Smooth muscle cell (in vitro differentiated cells): Measurements from ENCODE around the gene CYBC1. TPM values are rescaled to one million over a fixed set of nuclear protein-coding genes. Genes with fewer than 3 reads are reported as not detected.

ENCODE experiments used
- DNase-seq: peaks from one replicate; lab custom pipeline; 2025; ENCODE audit not compliant: unreplicated experiment; lab: John Stamatoyannopoulos, UW
- H2AFZ ChIP-seq: fragments of 200-600 bp; sonication (generic); 2 replicates; pipeline ENCODE4 v1.6.0; 2016; ENCODE audit warnings: antibody characterized with exemption, low read depth, mild to moderate bottlenecking
- H3F3A ChIP-seq: fragments of 200-600 bp; sonication (generic); 2 replicates; pipeline ENCODE4 v1.6.0; 2017; ENCODE audit warnings: antibody characterized with exemption, low read depth
- H3K27ac ChIP-seq: fragments of 200-600 bp; sonication (generic); 2 replicates; pipeline ENCODE4 v1.5.1; 2016; ENCODE audit warnings: low read depth, mild to moderate bottlenecking
- H3K27me3 ChIP-seq: fragments of 200-600 bp; sonication (generic); 2 replicates; pipeline ENCODE4 v1.6.1; 2016; ENCODE audit warnings: low read depth, mild to moderate bottlenecking
- H3K36me3 ChIP-seq: fragments of 200-600 bp; sonication (generic); 2 replicates; pipeline ENCODE4 v1.5.1; 2016; ENCODE audit warnings: low read depth
- H3K4me1 ChIP-seq: fragments of 200-600 bp; sonication (generic); 2 replicates; pipeline ENCODE4 v1.5.1; 2016; ENCODE audit warnings: low read depth
- H3K4me2 ChIP-seq: fragments of 200-600 bp; sonication (generic); 2 replicates; pipeline ENCODE4 v1.6.0; 2016; ENCODE audit warnings: mild to moderate bottlenecking
- H3K4me3 ChIP-seq: fragments of 200-600 bp; sonication (generic); 2 replicates; pipeline ENCODE4 v1.5.1; 2016; ENCODE audit warnings: mild to moderate bottlenecking
- H3K79me2 ChIP-seq: fragments of 200-600 bp; sonication (generic); 2 replicates; pipeline ENCODE4 v1.6.0; 2016; ENCODE audit warnings: low read depth, mild to moderate bottlenecking
- H3K9ac ChIP-seq: fragments of 200-600 bp; sonication (generic); 2 replicates; pipeline ENCODE4 v1.6.0; 2016; ENCODE audit warnings: low read depth
- H3K9me3 ChIP-seq: fragments of 200-600 bp; sonication (generic); replicated peaks from 2 replicates; pipeline ENCODE4 v1.5.1; 2016; ENCODE audit warnings: low read depth
- H4K20me1 ChIP-seq: fragments of 200-600 bp; sonication (generic); 2 replicates; pipeline ENCODE4 v1.6.0; 2016; ENCODE audit warnings: low read depth
- WGBS: methylation state at CpG from one replicate; pipeline ENCODE4 v1.1.7; 2016; ENCODE audit warnings: low lambda C conversion rate; 5-methylcytosine and 5-hydroxymethylcytosine counted together
- polyA plus RNA-seq: library from polyadenylated mRNA; unstranded; fragments of >200 nt; fragmentation: Nextera tagmentation; extraction: Ambion mirVana; gene quantifications from 2 replicates; pipeline ENCODE4 v1.2.1, GENCODE V29; 2016
- total RNA-seq: library from RNA; depleted of rRNA; stranded (reverse); fragments of >200 nt; gene quantifications from 2 replicates; pipeline ENCODE4 v1.2.3, GENCODE V29; 2014
- TF ChIP-seq, protein P1 (sequence below): fragments of 200-600 bp; sonication (generic); IDR thresholded peaks from 2 replicates; pipeline ENCODE4 v1.5.1; 2017; ENCODE audit warnings: borderline replicate concordance, mild to moderate bottlenecking, antibody characterized with exemption; ENCODE audit not compliant: insufficient read depth, poor library complexity, severe bottlenecking

Gene CYBC1
- total and polyA plus RNA-seq, 2 experiments from 2014 or later = 23.3 to 65.8 TPM

DNA sequence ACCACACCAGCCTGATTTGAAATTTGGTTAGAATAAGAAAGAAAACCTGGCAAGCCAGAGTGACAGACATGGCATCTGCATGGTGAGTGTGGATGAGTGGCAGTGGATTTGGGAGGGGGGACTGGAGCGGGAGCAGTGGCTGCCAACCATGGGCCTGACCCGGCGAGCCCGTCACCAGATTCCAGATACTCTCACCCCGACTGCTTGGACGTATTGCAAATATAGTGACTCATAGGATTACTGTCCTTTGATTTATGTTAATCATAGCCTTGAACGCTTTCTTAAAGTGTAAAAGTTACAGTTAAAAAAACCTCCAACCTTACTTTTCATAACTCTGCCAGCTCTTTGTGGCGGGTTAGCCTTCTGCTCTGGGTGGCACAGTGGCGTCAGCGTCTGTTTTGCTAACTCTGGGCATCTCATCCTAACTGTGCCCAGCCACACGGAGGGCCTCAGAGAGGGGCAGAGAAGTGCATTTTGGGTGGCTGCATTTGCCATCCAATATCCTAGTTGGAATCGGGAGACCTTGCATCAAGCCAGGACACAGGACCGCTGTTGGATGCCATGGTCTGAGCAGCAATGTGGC is 42.2 kb upstream of the CYBC1 start:
- H2AFZ ChIP-seq = no peak overlapping the region

DNA sequence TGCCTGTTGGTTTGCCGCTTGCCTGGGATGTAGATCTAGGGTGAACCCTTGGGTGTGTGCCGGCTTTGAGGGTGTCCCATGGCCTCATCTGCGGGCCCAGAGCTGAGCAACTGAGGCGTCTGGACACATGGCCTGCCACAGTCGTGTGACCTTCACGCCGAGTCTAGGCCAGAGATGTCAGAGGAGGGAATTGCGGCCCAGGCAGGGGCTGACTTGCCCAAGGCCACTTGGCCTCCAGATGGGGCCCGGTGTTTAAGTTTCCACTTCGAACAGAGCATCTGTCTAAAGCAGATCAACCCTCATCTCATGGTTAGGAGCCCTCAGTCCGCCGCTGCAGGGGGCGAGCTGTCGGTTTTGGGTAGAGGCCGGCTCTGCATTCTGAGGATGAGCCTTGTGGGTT is 41.0 kb upstream of the CYBC1 start:
- H4K20me1 ChIP-seq = peaks cover 5% of the 10 kb centered on the region
- H3K4me2 ChIP-seq = no peak overlapping the region
- H3K9me3 ChIP-seq = no peaks in the 10 kb centered on the region
- H3K36me3 ChIP-seq = no peaks in the 10 kb centered on the region
- no peaks in the 10 kb centered on the region for H3K4me1 ChIP-seq
- H3K9ac ChIP-seq = no peak overlapping the region
- 96% methylated on average over 15 of the region's 15 CpGs for WGBS
- no peak overlapping the region for H3K4me3 ChIP-seq
- no peak overlapping the region for H3K27ac ChIP-seq
- no peaks in the 10 kb centered on the region for H3K27me3 ChIP-seq
- no peaks in the 10 kb centered on the region for H3K79me2 ChIP-seq
- no peak overlapping the region for H2AFZ ChIP-seq
- DNase-seq = no peak
- H3F3A ChIP-seq = peaks cover 4% of the 10 kb centered on the region
- TF ChIP-seq, protein P1, sequence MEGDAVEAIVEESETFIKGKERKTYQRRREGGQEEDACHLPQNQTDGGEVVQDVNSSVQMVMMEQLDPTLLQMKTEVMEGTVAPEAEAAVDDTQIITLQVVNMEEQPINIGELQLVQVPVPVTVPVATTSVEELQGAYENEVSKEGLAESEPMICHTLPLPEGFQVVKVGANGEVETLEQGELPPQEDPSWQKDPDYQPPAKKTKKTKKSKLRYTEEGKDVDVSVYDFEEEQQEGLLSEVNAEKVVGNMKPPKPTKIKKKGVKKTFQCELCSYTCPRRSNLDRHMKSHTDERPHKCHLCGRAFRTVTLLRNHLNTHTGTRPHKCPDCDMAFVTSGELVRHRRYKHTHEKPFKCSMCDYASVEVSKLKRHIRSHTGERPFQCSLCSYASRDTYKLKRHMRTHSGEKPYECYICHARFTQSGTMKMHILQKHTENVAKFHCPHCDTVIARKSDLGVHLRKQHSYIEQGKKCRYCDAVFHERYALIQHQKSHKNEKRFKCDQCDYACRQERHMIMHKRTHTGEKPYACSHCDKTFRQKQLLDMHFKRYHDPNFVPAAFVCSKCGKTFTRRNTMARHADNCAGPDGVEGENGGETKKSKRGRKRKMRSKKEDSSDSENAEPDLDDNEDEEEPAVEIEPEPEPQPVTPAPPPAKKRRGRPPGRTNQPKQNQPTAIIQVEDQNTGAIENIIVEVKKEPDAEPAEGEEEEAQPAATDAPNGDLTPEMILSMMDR = no peak

More for the DNA sequence above, 42.2 kb upstream of the CYBC1 start:
- WGBS = 72% methylated on average over 13 of the region's 13 CpGs
- no peaks in the 10 kb centered on the region for H3K79me2 ChIP-seq
- H3K4me1 ChIP-seq = peaks cover 3% of the 10 kb centered on the region
- no peaks in the 10 kb centered on the region for H3K9me3 ChIP-seq
- H4K20me1 ChIP-seq = peaks cover 5% of the 10 kb centered on the region
- H3K4me2 ChIP-seq = no peak overlapping the region
- H3K27me3 ChIP-seq = no peaks in the 10 kb centered on the region
- H3K4me3 ChIP-seq = no peak overlapping the region
- TF ChIP-seq, protein P1 = no peak
- H3K27ac ChIP-seq = no peak overlapping the region
- H3K36me3 ChIP-seq = no peaks in the 10 kb centered on the region
- no peak for DNase-seq
- H3K9ac ChIP-seq = no peak overlapping the region
- H3F3A ChIP-seq = peaks cover 4% of the 10 kb centered on the region

DNA sequence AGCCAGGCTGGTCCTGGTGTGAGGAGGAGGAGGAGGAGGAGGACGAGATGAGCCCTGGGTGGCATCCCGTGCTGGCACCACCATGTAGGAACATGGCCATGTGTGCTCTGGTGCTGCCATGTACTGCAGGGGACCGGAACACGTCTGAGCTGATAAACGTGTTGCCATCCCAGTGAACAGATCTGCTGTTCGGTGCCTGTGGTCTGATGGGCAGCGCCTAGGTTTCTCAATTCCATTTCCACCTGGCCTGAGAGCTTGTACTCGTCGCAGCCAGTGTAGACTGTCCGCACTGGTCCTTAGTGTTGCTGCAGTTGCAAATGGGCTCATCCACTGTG is 40.6 kb upstream of the CYBC1 start:
- Histone ChIP-seq H3K9ac (no peak overlapping the region), H3K9me3 (no peaks in the 10 kb centered on the region), H3K4me2 (no peak overlapping the region), H3K79me2 (no peaks in the 10 kb centered on the region), H3K4me3 (no peak overlapping the region), H3K36me3 (no peaks in the 10 kb centered on the region), H4K20me1 (peaks cover 5% of the 10 kb centered on the region), H3K27ac (no peak overlapping the region), H2AFZ (no peak overlapping the region), H3K4me1 (no peaks in the 10 kb centered on the region), H3K27me3 (no peaks in the 10 kb centered on the region), H3F3A (peaks cover 4% of the 10 kb centered on the region)
- WGBS = 97% methylated on average over 10 of the region's 10 CpGs
- DNase-seq = no peak
- TF ChIP-seq, protein P1 = no peak

DNA sequence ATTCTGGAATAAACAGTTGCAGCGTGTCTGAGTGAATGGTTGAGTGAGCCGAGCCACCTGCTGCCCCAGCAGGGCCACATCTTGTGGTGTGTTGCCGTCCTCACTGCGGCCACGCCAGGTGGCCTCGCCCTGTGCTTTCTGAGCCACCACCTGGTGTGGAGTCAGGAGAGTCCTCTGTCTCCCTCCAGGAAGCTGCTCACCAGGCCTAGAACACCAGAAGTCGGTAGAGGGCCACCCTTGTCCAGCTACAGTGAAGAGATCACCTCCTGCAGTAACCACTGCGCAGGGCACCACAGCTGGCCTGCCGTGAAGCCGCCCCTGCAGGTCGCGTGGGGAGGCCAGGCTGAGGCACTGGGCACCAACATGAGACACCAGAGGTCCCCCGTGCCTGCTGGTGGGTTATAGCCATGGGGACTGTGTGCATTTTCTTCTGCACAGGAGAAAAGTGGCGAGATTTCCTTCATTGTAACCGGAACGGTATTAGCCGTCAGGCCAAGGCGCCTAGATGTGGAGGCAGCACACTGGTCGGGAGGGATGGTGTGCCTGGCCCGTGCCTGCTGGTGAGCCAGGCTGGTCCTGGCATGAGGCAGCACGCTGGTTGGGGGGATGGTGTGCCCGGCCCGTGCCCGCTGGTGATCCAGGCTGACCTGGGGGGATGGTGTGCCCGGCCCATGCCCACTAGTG is 40.1 kb upstream of the CYBC1 start:
- 93% methylated on average over 25 of the region's 25 CpGs for WGBS
- H2AFZ ChIP-seq = no peak overlapping the region
- H3K36me3 ChIP-seq = no peaks in the 10 kb centered on the region
- no peak for DNase-seq
- no peaks in the 10 kb centered on the region for H3K4me1 ChIP-seq
- H3K9ac ChIP-seq = no peak overlapping the region
- H3F3A ChIP-seq = peaks cover 4% of the 10 kb centered on the region
- no peaks in the 10 kb centered on the region for H3K79me2 ChIP-seq
- no peaks in the 10 kb centered on the region for H3K27me3 ChIP-seq
- no peak overlapping the region for H3K4me2 ChIP-seq
- H3K4me3 ChIP-seq = no peak overlapping the region
- TF ChIP-seq, protein P1 = no peak
- H3K9me3 ChIP-seq = no peaks in the 10 kb centered on the region
- H4K20me1 ChIP-seq = peaks cover 5% of the 10 kb centered on the region
- H3K27ac ChIP-seq = no peak overlapping the region
